Liver (tissue), 2 donors: ENCODE results near the gene TRIO.

Source experiments
- TF ChIP-seq, protein P1 (sequence below): fragments of 150-350 bp; IDR thresholded peaks from 2 replicates; pipeline ENCODE4 v1.5.1; 2017; ENCODE audit warnings: improper control_type of control experiment, low read depth, low read length; ENCODE audit not compliant: missing input control
- TF ChIP-seq, protein P2 (sequence below): IDR thresholded peaks from 2 replicates; pipeline ENCODE4 v1.6.1; 2016; ENCODE audit warnings: antibody characterized with exemption
- donor health status: healthy.

DNA sequence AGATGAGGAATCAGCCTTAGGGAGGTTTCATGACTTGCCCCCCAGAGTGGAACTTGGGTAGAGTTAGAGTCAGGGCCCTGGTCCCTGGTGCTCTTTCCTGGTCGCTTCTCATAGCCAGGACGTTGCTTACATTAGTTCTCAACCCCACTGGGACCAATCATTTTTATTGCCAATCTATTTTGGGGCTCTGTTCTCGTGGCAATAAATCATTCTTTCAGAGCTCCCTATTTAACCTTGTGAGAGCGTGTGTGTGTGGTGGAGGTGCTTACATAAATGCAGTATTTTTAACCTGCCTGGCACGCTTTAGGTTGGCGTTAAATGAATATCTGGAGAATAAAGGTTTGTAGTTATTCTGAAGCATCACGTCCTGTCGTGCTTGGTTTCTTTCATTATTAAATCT lies 4.1 kb downstream of the TRIO start:
- TF ChIP-seq, protein P1, sequence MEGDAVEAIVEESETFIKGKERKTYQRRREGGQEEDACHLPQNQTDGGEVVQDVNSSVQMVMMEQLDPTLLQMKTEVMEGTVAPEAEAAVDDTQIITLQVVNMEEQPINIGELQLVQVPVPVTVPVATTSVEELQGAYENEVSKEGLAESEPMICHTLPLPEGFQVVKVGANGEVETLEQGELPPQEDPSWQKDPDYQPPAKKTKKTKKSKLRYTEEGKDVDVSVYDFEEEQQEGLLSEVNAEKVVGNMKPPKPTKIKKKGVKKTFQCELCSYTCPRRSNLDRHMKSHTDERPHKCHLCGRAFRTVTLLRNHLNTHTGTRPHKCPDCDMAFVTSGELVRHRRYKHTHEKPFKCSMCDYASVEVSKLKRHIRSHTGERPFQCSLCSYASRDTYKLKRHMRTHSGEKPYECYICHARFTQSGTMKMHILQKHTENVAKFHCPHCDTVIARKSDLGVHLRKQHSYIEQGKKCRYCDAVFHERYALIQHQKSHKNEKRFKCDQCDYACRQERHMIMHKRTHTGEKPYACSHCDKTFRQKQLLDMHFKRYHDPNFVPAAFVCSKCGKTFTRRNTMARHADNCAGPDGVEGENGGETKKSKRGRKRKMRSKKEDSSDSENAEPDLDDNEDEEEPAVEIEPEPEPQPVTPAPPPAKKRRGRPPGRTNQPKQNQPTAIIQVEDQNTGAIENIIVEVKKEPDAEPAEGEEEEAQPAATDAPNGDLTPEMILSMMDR, result no peak
- TF ChIP-seq, protein P2, sequence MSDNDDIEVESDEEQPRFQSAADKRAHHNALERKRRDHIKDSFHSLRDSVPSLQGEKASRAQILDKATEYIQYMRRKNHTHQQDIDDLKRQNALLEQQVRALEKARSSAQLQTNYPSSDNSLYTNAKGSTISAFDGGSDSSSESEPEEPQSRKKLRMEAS, result no peak
